Mesenchymal stem cell (in vitro differentiated cells and primary cell): Measurements from ENCODE around the gene RGS11.
A peak's percentile ranks its signal among the peaks of the same experiment; 100 is the strongest.

ENCODE experiments used
- DNase-seq: peaks from one replicate; pipeline ENCODE4 v3.0.0-alpha.2; 2013
- H2AFZ ChIP-seq: one replicate; pipeline ENCODE4 v1.6.1; 2013; ENCODE audit warnings: low read depth, mild to moderate bottlenecking, control low read depth, inconsistent platforms, low read length, moderate library complexity
- H2AK5ac ChIP-seq: 2 replicates; pipeline ENCODE4 v1.6.1; 2013; ENCODE audit warnings: low read length, moderate library complexity, mild to moderate bottlenecking, inconsistent platforms; ENCODE audit not compliant: severe bottlenecking
- H2BK120ac ChIP-seq: one replicate; pipeline ENCODE4 v1.6.1; 2013; ENCODE audit warnings: low read depth, mild to moderate bottlenecking, inconsistent platforms, low read length, moderate library complexity
- H2BK12ac ChIP-seq, 2 experiments: one replicate each; pipeline ENCODE4 v1.6.1; 2013; ENCODE audit warnings: inconsistent platforms in 2 of 2, low read length in 2 of 2, mild to moderate bottlenecking in 2 of 2, moderate library complexity in 2 of 2, control low read depth in 1 of 2
- H2BK15ac ChIP-seq: one replicate; pipeline ENCODE4 v1.6.1; 2013; ENCODE audit warnings: mild to moderate bottlenecking, low read depth, inconsistent platforms; ENCODE audit not compliant: poor library complexity, severe bottlenecking
- H2BK5ac ChIP-seq: 2 replicates; pipeline ENCODE4 v1.6.1; 2013; ENCODE audit warnings: low read depth, mild to moderate bottlenecking, low read length, control low read depth, inconsistent platforms; ENCODE audit not compliant: poor library complexity, severe bottlenecking
- H3K14ac ChIP-seq, 2 experiments: one replicate each; pipeline ENCODE4 v1.6.1; 2013; ENCODE audit warnings: inconsistent platforms in 2 of 2, low read length in 2 of 2, control low read depth in 1 of 2, mild to moderate bottlenecking in 1 of 2, moderate library complexity in 1 of 2
- H3K18ac ChIP-seq, 2 experiments: one replicate each; pipeline ENCODE4 v1.6.1; 2013; ENCODE audit warnings: inconsistent platforms in 2 of 2, low read length in 2 of 2, control low read depth in 1 of 2, low read depth in 1 of 2, mild to moderate bottlenecking in 1 of 2
- H3K23ac ChIP-seq, 2 experiments: one replicate each; pipeline ENCODE4 v1.6.1; 2013; ENCODE audit warnings: inconsistent platforms in 2 of 2, low read length in 2 of 2, mild to moderate bottlenecking in 2 of 2, moderate library complexity in 2 of 2, control low read depth in 1 of 2
- H3K27ac ChIP-seq: 2 replicates; pipeline ENCODE4 v1.5.1; 2013; ENCODE audit warnings: mild to moderate bottlenecking, moderate library complexity, low read length, control low read depth, inconsistent platforms; ENCODE audit not compliant: poor library complexity, severe bottlenecking
- H3K27me3 ChIP-seq, 2 experiments: 2 replicates each; pipeline versions ENCODE4 v1.6.1 to v1.7.0; 2013; ENCODE audit warnings: low read length in 2 of 2, mild to moderate bottlenecking in 2 of 2, moderate library complexity in 2 of 2, control low read depth in 1 of 2, inconsistent platforms in 1 of 2; ENCODE audit not compliant: control insufficient read depth in 1 of 2, insufficient read depth in 1 of 2
- H3K36me3 ChIP-seq, 2 experiments: 2 replicates each; pipeline versions ENCODE4 v1.6.1 to v1.7.0; 2013; ENCODE audit warnings: low read length in 2 of 2, control low read depth in 1 of 2, inconsistent platforms in 1 of 2, low read depth in 1 of 2, mild to moderate bottlenecking in 1 of 2; ENCODE audit not compliant: insufficient read depth in 2 of 2, control insufficient read depth in 1 of 2
- H3K4ac ChIP-seq, 2 experiments: one replicate each; pipeline ENCODE4 v1.6.1; 2013; ENCODE audit warnings: inconsistent platforms in 2 of 2, low read length in 2 of 2, mild to moderate bottlenecking in 2 of 2, moderate library complexity in 2 of 2, control low read depth in 1 of 2, low read depth in 1 of 2
- H3K4me1 ChIP-seq: 2 replicates; pipeline ENCODE4 v1.6.1; 2013; ENCODE audit warnings: low read depth, low read length, control low read depth; ENCODE audit not compliant: control insufficient read depth, insufficient read depth
- H3K4me2 ChIP-seq: 2 replicates; pipeline ENCODE4 v1.6.1; 2013; ENCODE audit warnings: low read length, mild to moderate bottlenecking, inconsistent platforms; ENCODE audit not compliant: poor library complexity, severe bottlenecking
- H3K4me3 ChIP-seq, 2 experiments: 2 replicates each; pipeline versions ENCODE4 v1.5.1 to v1.7.0; 2013; ENCODE audit warnings: low read length in 2 of 2, mild to moderate bottlenecking in 2 of 2, control low read depth in 1 of 2, low read depth in 1 of 2; ENCODE audit not compliant: insufficient read depth in 1 of 2
- H3K79me1 ChIP-seq: replicated peaks from 2 replicates; pipeline ENCODE4 v1.6.1; 2013; ENCODE audit warnings: mild to moderate bottlenecking, control low read depth, low read length, inconsistent platforms; ENCODE audit not compliant: poor library complexity, severe bottlenecking
- H3K9ac ChIP-seq: 2 replicates; pipeline ENCODE4 v1.7.0; 2013; ENCODE audit warnings: mild to moderate bottlenecking, low read length, moderate library complexity
- H3K9me3 ChIP-seq: 2 replicates; pipeline ENCODE4 v1.7.0; 2013; ENCODE audit warnings: mild to moderate bottlenecking, low read length; ENCODE audit not compliant: control insufficient read depth
- H4K8ac ChIP-seq: one replicate; pipeline ENCODE4 v1.6.1; 2013; ENCODE audit warnings: inconsistent platforms, mild to moderate bottlenecking, low read length, moderate library complexity
- H4K91ac ChIP-seq: one replicate; pipeline ENCODE4 v1.6.1; 2013; ENCODE audit warnings: mild to moderate bottlenecking, low read length, inconsistent platforms
- WGBS: methylation state at CpG from one replicate; pipeline ENCODE4 v1.1.7; 2013; ENCODE audit warnings: mixed read lengths; 5-methylcytosine and 5-hydroxymethylcytosine counted together

RGS11 gene

DNA sequence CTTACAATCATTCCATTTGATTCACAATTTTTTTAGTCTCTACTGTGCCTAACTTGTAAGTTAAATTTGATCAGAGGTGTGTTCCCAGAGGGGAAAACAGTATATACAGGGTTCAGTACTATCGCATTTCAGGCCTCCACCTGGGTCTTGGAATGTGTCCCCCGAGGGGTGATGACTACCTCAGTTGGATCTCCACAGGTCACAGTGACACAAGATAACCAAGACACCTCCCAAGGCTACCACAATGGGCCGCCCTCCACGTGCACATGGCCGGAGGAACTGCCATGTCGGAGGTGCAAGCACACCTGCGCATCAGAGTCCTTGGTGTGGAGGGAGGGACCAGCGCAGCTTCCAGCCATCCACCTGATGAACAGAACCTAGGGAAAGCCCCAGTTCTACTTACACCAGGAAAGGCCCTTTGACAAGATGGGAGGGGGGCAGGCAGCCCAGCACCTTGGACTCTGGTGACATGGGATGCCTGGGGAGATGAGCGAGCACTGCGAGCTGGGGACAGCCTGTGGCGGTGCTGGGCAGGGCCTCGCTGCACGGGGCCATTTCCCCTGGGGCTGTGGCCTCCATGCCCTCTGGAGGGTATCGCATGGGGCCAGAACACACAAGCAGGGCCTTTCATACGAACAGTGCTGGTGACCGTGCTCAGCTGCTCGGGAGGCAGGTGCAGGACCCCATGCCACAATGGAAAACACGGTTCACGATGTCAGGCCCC, 41.2 kb upstream of the RGS11 start:
- Histone ChIP-seq H2BK5ac (no peak overlapping the region), H3K23ac (no peak overlapping the region), H3K4me3 (no peak overlapping the region), H3K9ac (no peak overlapping the region), H3K27me3 (no peaks in the 10 kb centered on the region), H3K4me1 (peaks cover 8% of the 10 kb centered on the region), H2BK15ac (no peak overlapping the region), H2BK120ac (no peak overlapping the region), H2AK5ac (no peak overlapping the region), H2BK12ac (no peak overlapping the region), H4K8ac (no peak overlapping the region), H3K4ac (no peak overlapping the region), H3K9me3 (no peaks in the 10 kb centered on the region), H3K14ac (peak overlapping the region in 1 of 2 experiments; percentile 46), H3K18ac (no peak overlapping the region), H3K27ac (no peak overlapping the region), H3K79me1 (peaks cover 44% of the 10 kb centered on the region), H3K4me2 (no peak overlapping the region), H4K91ac (no peak overlapping the region), H3K36me3 (peaks cover 37 to 54% of the 10 kb centered on the region in 2 experiments), H2AFZ (no peak overlapping the region)
- no peak for DNase-seq
- 96% methylated on average over 19 of the region's 19 CpGs for WGBS

GRCh38 chr16:314795-315299, 39.1 kb upstream of the RGS11 start:
- Histone ChIP-seq H3K27me3 (no peaks in the 10 kb centered on the region), H2BK12ac (no peak overlapping the region), H3K18ac (no peak overlapping the region), H4K8ac (no peak overlapping the region), H3K27ac (no peak overlapping the region), H3K79me1 (peaks cover 39% of the 10 kb centered on the region), H4K91ac (no peak overlapping the region), H2BK15ac (no peak overlapping the region), H2AFZ (no peak overlapping the region), H3K14ac (no peak overlapping the region), H3K4me2 (no peak overlapping the region), H3K9ac (no peak overlapping the region), H2BK5ac (no peak overlapping the region), H3K4me3 (no peak overlapping the region), H2AK5ac (no peak overlapping the region), H2BK120ac (no peak overlapping the region), H3K36me3 (peaks cover 43 to 67% of the 10 kb centered on the region in 2 experiments), H3K4me1 (peaks cover 8% of the 10 kb centered on the region), H3K4ac (no peak overlapping the region), H3K9me3 (no peaks in the 10 kb centered on the region), H3K23ac (no peak overlapping the region)
- WGBS = 96% methylated on average over 14 of the region's 14 CpGs
- no peak for DNase-seq

- Histone ChIP-seq H2AK5ac (no peak overlapping the region), H2BK15ac (no peak overlapping the region), H2AFZ (no peak overlapping the region), H3K4me3 (no peak overlapping the region), H3K4me1 (peaks cover 8% of the 10 kb centered on the region), H2BK12ac (no peak overlapping the region), H4K8ac (peak overlapping the region; percentile 22), H3K27ac (no peak overlapping the region), H3K79me1 (peaks cover 37% of the 10 kb centered on the region), H3K14ac (no peak overlapping the region), H3K36me3 (peaks cover 47 to 71% of the 10 kb centered on the region in 2 experiments), H3K18ac (no peak overlapping the region), H3K4me2 (no peak overlapping the region), H3K9me3 (no peaks in the 10 kb centered on the region), H3K27me3 (no peaks in the 10 kb centered on the region), H2BK120ac (no peak overlapping the region), H3K9ac (no peak overlapping the region), H2BK5ac (no peak overlapping the region), H3K4ac (no peak overlapping the region), H4K91ac (peak overlapping the region; percentile 29), H3K23ac (no peak overlapping the region)
- no peak for DNase-seq
- WGBS = 96% methylated on average over 15 of the region's 16 CpGs
Observed at GRCh38 chr16:314351-314750, 38.6 kb upstream of the RGS11 start.

GRCh38 chr16:311725-312124, 36.0 kb upstream of the RGS11 start:
- Histone ChIP-seq H3K23ac (no peak overlapping the region), H3K36me3 (peaks cover 53 to 65% of the 10 kb centered on the region in 2 experiments), H2AK5ac (no peak overlapping the region), H3K14ac (no peak overlapping the region), H3K27ac (no peak overlapping the region), H3K4me2 (no peak overlapping the region), H3K79me1 (peaks cover 29% of the 10 kb centered on the region), H3K9me3 (no peaks in the 10 kb centered on the region), H3K18ac (no peak overlapping the region), H2BK12ac (no peak overlapping the region), H3K27me3 (no peaks in the 10 kb centered on the region), H2BK5ac (no peak overlapping the region), H2BK120ac (no peak overlapping the region), H2BK15ac (no peak overlapping the region), H3K9ac (no peak overlapping the region), H4K8ac (no peak overlapping the region), H4K91ac (no peak overlapping the region), H3K4ac (no peak overlapping the region), H2AFZ (no peak overlapping the region), H3K4me1 (no peaks in the 10 kb centered on the region), H3K4me3 (no peak overlapping the region)
- WGBS = 97% methylated on average over 15 of the region's 15 CpGs
- no peak for DNase-seq
